HG02885 (cell line): ENCODE measurements around the gene FLRT1.
A peak's percentile ranks its signal among the peaks of the same experiment; 100 is the strongest.

ENCODE experiments used
- ATAC-seq: cut with Tn5 transposase; IDR thresholded peaks from one replicate; pipeline ENCODE4 v1.9.1; 2021; ENCODE audit warnings: mild to moderate bottlenecking; ENCODE audit not compliant: unreplicated experiment, poor library complexity

Gene FLRT1

GRCh38 chr11:64035576-64035975 lies at the start of gene FLRT1:
TSS of gene FLRT1 (plus strand) at chr11:64035931. CDS start at chr11:64116268, 80,337 bp downstream.
- ATAC-seq, result no peak

DNA sequence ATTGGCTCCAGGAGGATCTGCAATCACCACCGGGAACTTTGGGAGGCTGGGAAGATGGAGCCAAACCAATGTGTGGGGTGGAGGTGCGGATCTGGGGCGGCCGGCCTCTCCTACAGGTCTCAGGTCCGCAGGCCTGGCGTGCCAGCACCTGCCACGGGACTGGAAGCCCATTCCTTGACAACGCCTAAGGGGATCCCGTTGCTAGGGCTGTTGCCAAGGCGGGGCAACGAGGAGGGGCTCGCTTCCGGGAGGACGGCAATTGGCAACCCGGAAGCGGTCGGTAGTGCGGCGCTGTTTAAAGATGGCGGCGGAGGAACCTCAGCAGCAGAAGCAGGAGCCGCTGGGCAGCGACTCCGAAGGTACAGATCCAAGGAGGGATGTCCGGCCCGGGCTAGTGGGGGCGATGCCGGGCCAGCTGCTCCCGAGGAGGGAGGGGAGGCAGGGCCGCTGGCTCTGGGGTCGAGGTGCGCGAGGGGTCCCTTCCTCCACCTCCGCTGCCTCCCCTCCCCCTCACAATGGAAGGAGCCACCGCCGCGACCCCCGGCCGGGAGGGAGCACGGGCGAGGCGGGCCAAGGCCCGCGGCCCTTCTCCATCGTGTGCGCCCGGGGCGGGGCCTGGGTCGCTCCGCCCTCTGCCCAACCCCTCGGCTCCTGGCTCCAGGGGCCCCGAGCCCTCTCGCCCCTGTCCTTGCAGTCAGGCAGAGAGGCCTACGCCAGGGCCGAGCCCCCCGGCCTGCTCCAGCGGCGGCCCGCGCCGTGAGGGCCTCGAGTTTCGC lies 49.4 kb upstream of the FLRT1 start, which contains the start of gene OTUB1:
Gene OTUB1, plus strand, starts transcription at position 283 of the 776 bp plus-strand sequence. Its CDS starts 19 bp downstream, at position 302.
- peak; percentile 91 for ATAC-seq

- ATAC-seq, result no peak
Observed at GRCh38 chr11:63986932-63987513, 48.7 kb upstream of the FLRT1 start.

DNA sequence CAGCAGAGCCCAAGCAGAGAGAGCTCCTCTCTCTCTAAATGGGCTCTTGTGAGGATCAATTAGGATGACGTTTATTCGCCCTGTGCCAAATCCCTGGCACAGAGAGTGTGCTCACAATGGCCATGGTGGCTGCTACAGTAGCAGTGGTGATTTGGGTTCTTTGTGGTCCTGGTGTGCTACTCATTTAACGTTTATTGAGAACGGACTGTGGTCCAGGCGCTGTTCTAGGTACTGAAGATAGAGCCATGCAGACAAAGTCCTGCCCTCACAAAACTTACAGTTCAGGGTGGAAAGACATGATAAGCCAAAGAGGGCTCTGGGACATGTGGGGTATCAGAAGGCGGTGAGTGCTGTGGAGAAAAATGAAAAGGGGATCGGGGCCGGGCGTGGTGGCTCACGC lies 44.2 kb upstream of the FLRT1 start:
- no peak for ATAC-seq

- no peak for ATAC-seq
Observed at GRCh38 chr11:63993100-63993499, 42.6 kb upstream of the FLRT1 start.

DNA sequence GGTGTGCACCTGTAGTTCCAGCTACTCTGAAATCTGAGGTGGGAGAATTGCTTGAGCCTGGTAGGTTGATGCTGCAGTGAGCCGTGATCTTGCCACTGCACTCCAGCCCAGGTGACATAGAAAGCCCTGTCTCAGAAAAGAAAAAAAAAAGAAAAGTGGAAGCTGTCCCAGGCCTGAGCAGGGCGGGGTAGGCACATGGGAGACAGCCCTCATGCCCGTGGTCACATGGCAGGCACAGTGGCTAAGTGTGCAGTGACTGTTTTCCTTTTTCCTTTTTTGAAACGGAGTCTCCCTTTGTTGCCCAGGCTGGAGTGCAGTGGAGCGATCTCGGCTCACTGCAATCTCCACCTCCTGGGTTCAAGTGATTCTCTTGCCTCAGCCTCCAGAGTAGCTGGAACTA lies 41.7 kb upstream of the FLRT1 start:
- no peak for ATAC-seq

DNA sequence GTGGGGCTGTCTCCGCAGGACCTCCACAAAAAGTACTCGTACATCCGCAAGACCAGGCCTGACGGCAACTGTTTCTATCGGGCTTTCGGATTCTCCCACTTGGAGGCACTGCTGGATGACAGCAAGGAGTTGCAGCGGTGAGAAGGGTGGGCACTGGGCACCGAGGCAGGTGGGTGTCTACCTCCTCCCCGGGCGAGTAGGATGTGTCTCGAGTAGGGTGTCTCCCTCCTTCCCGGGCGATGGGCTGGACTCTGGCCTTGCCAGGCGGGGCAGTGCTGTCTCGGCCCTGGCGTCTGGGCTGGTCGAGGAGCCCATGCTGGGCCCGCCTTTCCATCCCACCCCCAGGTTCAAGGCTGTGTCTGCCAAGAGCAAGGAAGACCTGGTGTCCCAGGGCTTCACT lies 39.2 kb upstream of the FLRT1 start:
- ATAC-seq, result no peak

GRCh38 chr11:63997104-63997700 lies 38.5 kb upstream of the FLRT1 start:
- ATAC-seq, result no peak

DNA sequence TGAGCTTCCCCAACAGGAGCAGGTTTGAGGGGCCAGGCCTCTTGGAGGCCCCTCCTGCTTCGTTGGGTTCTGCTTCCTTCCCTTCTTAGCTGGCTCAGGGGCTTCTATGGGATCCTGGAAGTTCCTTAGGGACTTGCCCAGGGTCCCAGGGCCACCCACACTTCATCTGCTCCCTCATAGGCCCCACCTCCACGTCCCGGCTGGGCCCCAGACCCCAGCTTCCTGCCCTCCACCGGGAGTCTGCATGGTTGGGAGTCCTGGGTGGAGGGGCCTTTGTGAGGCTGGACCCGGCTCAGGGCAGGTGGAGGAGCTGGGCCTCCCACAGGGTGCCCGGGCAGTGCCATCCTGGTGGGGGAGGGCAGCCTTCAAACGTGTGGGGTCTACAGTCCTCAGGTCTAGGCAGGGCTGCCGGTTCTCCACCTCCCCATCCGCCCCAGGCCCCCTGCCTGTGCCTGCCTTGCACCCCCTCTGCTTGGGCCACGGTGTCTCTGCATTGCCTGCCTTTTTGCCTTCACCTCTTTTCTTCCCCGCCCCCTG lies 37.9 kb upstream of the FLRT1 start:
- ATAC-seq, result no peak

DNA sequence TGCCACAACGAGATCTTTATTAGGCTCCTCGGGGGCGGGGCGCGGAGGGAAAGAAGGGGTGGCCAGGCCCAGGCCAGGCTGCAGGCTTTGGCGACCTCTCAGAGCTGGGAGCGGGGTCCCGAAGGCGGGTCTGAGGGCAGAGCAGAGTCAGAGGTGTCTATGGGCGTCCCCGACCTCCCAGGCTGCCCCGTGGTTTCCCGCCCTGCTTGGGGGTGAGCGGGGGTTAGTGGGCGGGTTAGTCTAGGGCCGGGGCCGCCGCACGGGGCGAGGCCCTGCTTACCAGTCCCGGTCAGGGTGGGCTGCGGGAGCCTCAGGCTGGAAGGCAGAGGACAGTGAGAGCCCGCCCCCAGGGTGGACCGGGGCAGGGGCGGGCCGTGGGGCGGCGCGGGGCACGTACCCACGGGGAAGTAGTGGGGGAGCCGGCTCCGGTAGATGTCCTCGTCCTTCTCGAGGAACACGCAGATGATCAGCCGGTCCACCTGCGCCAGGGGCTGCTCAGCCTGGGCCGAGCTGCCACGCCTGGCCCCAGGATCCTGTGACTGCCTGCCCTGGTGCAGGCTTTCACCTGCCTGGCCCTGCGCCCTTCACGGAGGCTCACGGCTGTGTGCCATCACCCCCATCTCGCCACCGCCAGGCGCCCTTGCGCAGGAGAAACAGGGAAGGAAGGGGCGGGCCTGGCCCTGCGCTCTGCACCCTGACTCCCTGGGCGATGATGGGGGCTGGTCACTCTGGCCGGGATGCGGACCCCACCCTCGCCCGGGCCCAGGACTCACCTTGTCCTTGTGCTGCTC lies 37.0 kb upstream of the FLRT1 start:
- ATAC-seq, result no peak

GRCh38 chr11:63999349-64000025 lies 36.2 kb upstream of the FLRT1 start:
- ATAC-seq, result no peak

DNA sequence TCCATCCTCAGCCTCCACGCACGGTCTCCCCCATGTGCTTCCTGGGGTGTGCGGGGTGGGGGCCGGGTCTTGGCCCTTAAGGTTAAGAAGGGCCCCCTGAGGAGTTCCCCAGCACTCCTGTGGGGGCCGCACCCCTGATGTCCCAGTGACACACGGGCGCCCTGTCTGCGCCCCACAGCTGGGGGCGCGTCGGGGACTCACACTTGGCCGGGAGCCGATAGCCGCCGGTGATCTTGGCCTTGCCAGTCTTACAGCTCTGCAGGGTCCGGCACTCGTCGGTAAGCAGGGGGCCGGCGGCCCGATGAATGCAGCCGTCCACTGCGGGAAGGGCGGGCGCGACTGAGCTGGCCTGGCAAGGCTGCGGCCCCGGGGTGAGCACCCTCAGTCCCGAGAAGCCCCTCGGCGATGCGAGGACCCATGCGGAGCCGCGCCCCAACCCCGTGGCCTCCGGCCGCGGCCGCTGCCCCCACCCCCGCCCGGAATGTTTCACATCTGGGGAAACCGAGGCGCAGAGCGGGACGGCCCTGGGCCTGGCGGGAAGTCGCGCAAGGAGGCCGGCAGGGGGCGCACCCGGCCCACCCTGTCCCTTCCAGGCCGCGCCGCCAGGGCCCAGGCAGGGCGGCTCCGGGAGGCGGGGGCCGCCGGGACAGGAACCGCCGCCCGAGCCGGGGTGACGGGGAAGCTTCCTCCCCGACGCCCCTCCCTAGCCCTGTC lies 35.5 kb upstream of the FLRT1 start:
- ATAC-seq, result peak; percentile 71

GRCh38 chr11:64000740-64001483 lies 34.8 kb upstream of the FLRT1 start:
- ATAC-seq, result no peak

DNA sequence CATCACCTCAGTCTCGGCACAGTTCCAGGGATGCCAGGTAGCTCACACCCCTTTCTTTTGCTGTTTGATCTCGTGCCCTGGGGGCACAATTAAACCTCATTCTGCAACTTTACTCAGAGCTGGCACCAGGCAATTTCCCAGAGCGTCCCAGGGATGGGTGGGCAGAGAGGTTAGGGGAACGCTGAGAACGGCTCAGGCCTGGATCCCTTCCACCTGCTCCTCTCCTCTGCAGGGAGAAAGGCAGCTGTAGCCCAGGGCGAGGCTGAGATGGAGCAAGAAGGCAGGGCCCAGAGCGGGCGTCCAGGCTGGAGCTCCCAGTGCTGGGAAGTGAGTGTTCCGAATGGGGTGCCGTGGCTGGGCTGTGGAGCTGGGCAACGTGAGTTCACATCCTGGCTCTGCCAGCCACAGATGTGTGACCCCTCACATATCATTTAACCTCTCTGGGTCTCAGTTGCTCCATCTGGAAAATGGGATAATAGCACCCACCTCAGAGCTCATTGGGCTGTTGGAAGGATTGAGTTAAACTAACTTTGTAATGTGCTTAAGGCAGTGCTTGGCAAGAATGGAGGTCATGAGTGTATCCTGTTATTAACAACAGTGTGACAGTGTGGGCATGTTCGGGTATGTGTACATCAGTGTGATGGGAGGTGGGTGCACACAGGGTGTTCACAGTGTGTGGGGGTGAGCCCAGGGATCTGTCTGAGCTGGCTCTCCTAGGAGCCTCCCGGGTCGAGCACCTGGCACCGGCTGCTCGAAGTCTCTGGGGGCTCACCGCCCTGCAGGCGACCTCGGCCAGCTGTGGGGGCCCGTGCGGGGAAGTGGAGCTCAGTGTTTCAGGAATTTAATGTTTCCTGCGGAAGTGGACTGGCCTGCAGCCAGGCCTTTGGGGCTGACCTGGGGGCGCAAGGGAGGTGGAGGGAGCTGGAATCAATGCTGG lies 34.0 kb upstream of the FLRT1 start:
- no peak for ATAC-seq

DNA sequence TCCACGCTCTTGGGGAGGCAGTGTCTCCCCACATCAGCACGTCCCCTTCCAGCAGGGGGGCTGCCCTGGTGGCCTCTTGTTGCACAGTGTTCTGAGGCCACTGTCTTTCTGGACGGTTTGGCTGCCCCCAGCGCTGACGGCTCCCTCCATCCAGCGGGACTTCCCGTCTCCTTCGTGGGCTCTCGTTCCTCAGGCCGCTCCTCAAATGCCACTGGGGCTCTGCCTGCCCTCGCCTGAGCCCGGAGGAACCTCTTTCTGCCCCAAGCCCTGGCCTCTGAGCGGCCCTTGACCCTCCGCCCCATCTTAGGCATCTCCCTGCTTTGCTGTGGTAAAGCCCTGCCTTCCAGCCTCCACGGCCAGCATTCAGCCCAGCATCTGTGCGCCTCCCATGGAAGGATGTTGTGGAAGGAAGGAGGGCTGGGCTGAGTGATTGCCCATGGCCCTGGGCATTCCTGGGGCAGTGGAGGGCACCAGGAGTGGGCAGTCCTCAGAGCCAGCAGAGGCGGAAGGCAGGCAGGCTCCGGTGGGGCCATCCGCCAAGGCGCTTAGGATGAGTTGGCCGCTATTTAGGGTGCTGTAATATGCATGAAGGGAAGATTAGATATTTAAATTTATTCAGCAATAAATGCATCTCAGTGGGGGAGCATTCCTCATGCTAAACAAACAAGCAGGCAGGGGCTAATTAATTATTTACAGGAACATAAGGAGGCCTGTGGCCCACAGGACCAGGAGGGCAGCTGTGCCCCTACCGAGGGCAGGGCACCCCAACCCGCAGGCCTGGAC lies 31.7 kb upstream of the FLRT1 start:
- no peak for ATAC-seq

DNA sequence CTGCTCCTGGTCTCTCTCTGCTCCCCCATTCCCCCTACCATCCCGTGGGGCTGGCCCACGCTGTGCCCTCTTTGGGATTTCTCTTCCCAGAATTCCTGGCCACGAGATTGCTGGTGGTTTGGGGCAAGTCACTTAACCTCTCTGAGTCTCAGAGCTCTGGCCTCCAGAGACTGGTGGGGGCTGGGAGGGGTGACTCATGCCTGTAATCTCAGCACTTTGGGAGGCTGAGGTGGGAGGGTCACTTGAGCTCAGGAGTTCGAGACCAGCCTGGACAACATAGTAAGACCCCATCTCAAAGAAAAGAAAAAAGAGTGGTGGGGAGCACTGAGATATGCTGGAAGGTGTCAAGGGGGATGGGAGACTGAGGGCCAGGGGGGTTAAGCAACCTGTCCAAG lies 31.1 kb upstream of the FLRT1 start:
- no peak for ATAC-seq

GRCh38 chr11:64005691-64006090 lies 30.0 kb upstream of the FLRT1 start:
- ATAC-seq, result no peak
